Central memory CD8-positive, alpha-beta T cell (primary cell): ENCODE measurements around the gene ZNF143.
"Not testable (repeated sequence)": the region's sequence is repeated elsewhere in the genome, so short reads cannot be mapped to it uniquely, and the experiment has no call there.

Experiments
- ATAC-seq: fragments of 150-1000 bp; cut with Tn5 transposase; replicated peaks from 2 replicates; pipeline ENCODE4 v1.10.0; 2022; ENCODE audit warnings: mild to moderate bottlenecking, moderate FRiP score, moderate number of reproducible peaks; ENCODE audit not compliant: poor library complexity, severe bottlenecking; ENCODE audit errors: extremely low read depth
- DNase-seq, 2 donors: peaks; one replicate each; pipeline ENCODE4 v3.0.0; 2021; ENCODE audit warnings: low spot score in 2 of 2
- H3K27ac Mint-ChIP-seq: one replicate; pipeline ENCODE4 v1.8.0; 2022; ENCODE audit warnings: low read depth, mild to moderate bottlenecking, moderate library complexity, mixed read lengths
- H3K27me3 Mint-ChIP-seq: one replicate; pipeline ENCODE4 v1.8.0; 2022; ENCODE audit warnings: mixed read lengths
- H3K36me3 Mint-ChIP-seq: one replicate; pipeline ENCODE4 v1.8.0; 2022; ENCODE audit warnings: mild to moderate bottlenecking, moderate library complexity, mixed read lengths; ENCODE audit not compliant: insufficient read depth
- H3K4me1 Mint-ChIP-seq: one replicate; pipeline ENCODE4 v1.8.0; 2022; ENCODE audit warnings: mixed read lengths
- H3K4me3 Mint-ChIP-seq: one replicate; pipeline ENCODE4 v1.8.0; 2022; ENCODE audit warnings: mild to moderate bottlenecking, moderate library complexity, mixed read lengths
- H3K9me3 Mint-ChIP-seq: one replicate; pipeline ENCODE4 v1.8.0; 2022; ENCODE audit warnings: mixed read lengths

The ZNF143 gene

GRCh38 chr11:9530901-9531625 lies 70.3 kb downstream of the ZNF143 start:
- no peaks in the 10 kb centered on the region for H3K9me3 Mint-ChIP-seq

GRCh38 chr11:9533058-9533457 lies 72.2 kb downstream of the ZNF143 start:
- no peak overlapping the region for H3K4me3 Mint-ChIP-seq
- H3K27ac Mint-ChIP-seq = no peak overlapping the region
- no peaks in the 10 kb centered on the region for H3K27me3 Mint-ChIP-seq
- H3K9me3 Mint-ChIP-seq = no peaks in the 10 kb centered on the region
- ATAC-seq (no peak), DNase-seq (no peak)
- H3K36me3 Mint-ChIP-seq = peaks cover 3% of the 10 kb centered on the region
- H3K4me1 Mint-ChIP-seq = no peaks in the 10 kb centered on the region

More at GRCh38 chr11:9530901-9531625, 70.3 kb downstream of the ZNF143 start:
- ATAC-seq (no peak), DNase-seq (no peak)
- Mint-ChIP-seq H3K4me1 (no peaks in the 10 kb centered on the region), H3K27me3 (no peaks in the 10 kb centered on the region), H3K27ac (no peak overlapping the region), H3K4me3 (no peak overlapping the region), H3K36me3 (peaks cover 12% of the 10 kb centered on the region)

- Mint-ChIP-seq H3K4me1 (no peaks in the 10 kb centered on the region), H3K27me3 (no peaks in the 10 kb centered on the region), H3K36me3 (no peaks in the 10 kb centered on the region), H3K27ac (no peak overlapping the region), H3K9me3 (no peaks in the 10 kb centered on the region), H3K4me3 (no peak overlapping the region)
- ATAC-seq (no peak), DNase-seq (no peak)
Observed at GRCh38 chr11:9533736-9534473, 73.1 kb downstream of the ZNF143 start.

GRCh38 chr11:9535189-9535781 lies 74.5 kb downstream of the ZNF143 start:
- ATAC-seq = no peak
- Mint-ChIP-seq H3K27ac (no peak overlapping the region), H3K9me3 (no peaks in the 10 kb centered on the region), H3K4me3 (no peak overlapping the region), H3K27me3 (no peaks in the 10 kb centered on the region), H3K36me3 (no peaks in the 10 kb centered on the region), H3K4me1 (no peaks in the 10 kb centered on the region)
- DNase-seq = peak; percentile 57 to 74

- Mint-ChIP-seq H3K36me3 (no peaks in the 10 kb centered on the region), H3K9me3 (no peaks in the 10 kb centered on the region), H3K4me1 (no peaks in the 10 kb centered on the region), H3K27me3 (no peaks in the 10 kb centered on the region), H3K4me3 (no peak overlapping the region), H3K27ac (no peak overlapping the region)
- no peak for DNase-seq
- no peak for ATAC-seq
Observed at GRCh38 chr11:9538548-9538947, 77.7 kb downstream of the ZNF143 start.

GRCh38 chr11:9549216-9549615 lies 88.4 kb downstream of the ZNF143 start:
- H3K9me3 Mint-ChIP-seq, ATAC-seq, H3K4me3 Mint-ChIP-seq, DNase-seq, H3K27me3 Mint-ChIP-seq, H3K36me3 Mint-ChIP-seq, H3K27ac Mint-ChIP-seq, H3K4me1 Mint-ChIP-seq: not testable (repeated sequence)

GRCh38 chr11:9550191-9550628 lies 89.4 kb downstream of the ZNF143 start:
- H3K27me3 Mint-ChIP-seq = no peaks in the 10 kb centered on the region
- H3K4me3 Mint-ChIP-seq = no peak overlapping the region
- peaks cover 1% of the 10 kb centered on the region for H3K36me3 Mint-ChIP-seq
- H3K27ac Mint-ChIP-seq = no peak overlapping the region
- DNase-seq (no peak), ATAC-seq (no peak)
- no peaks in the 10 kb centered on the region for H3K9me3 Mint-ChIP-seq
- H3K4me1 Mint-ChIP-seq = no peaks in the 10 kb centered on the region

- H3K9me3 Mint-ChIP-seq = peaks cover 17% of the 10 kb centered on the region
Observed at GRCh38 chr11:9561279-9561982, 100.6 kb downstream of the ZNF143 start.

GRCh38 chr11:9562716-9563115 lies 101.9 kb downstream of the ZNF143 start:
- ATAC-seq = no peak
- Mint-ChIP-seq H3K9me3 (peaks cover 17% of the 10 kb centered on the region), H3K27me3 (no peaks in the 10 kb centered on the region), H3K36me3 (peaks cover 4% of the 10 kb centered on the region), H3K4me3 (no peak overlapping the region), H3K27ac (no peak overlapping the region), H3K4me1 (peaks cover 9% of the 10 kb centered on the region)
- no peak for DNase-seq

More at GRCh38 chr11:9561279-9561982, 100.6 kb downstream of the ZNF143 start:
- Mint-ChIP-seq H3K27me3 (no peaks in the 10 kb centered on the region), H3K4me3 (no peak overlapping the region), H3K4me1 (peaks cover 9% of the 10 kb centered on the region), H3K27ac (no peak overlapping the region), H3K36me3 (peaks cover 4% of the 10 kb centered on the region)
- DNase-seq = no peak
- ATAC-seq = no peak

GRCh38 chr11:9563196-9563730 lies 102.5 kb downstream of the ZNF143 start:
- DNase-seq (no peak), ATAC-seq (no peak)
- Mint-ChIP-seq H3K9me3 (peaks cover 17% of the 10 kb centered on the region), H3K27me3 (no peaks in the 10 kb centered on the region), H3K36me3 (peaks cover 4% of the 10 kb centered on the region), H3K4me3 (no peak overlapping the region), H3K27ac (no peak overlapping the region), H3K4me1 (peaks cover 9% of the 10 kb centered on the region)

GRCh38 chr11:9565822-9566560 lies 105.2 kb downstream of the ZNF143 start:
- H3K27ac Mint-ChIP-seq = peak overlapping the region; percentile 51
- peak; percentile 92 for ATAC-seq

More at GRCh38 chr11:9565822-9566560, 105.2 kb downstream of the ZNF143 start:
- no peak for DNase-seq
- peaks cover 14% of the 10 kb centered on the region for H3K4me1 Mint-ChIP-seq
- H3K27me3 Mint-ChIP-seq = no peaks in the 10 kb centered on the region
- H3K9me3 Mint-ChIP-seq = peaks cover 9% of the 10 kb centered on the region
- peaks cover 4% of the 10 kb centered on the region for H3K36me3 Mint-ChIP-seq
- H3K4me3 Mint-ChIP-seq = peak overlapping the region; percentile 27
